ENCODE data around the gene TRIM31.

The TRIM31 gene

GRCh38 chr6:30063315-30063714, 49.6 kb downstream of the TRIM31 start:
- TF ChIP-seq CTCF (IDR thresholded peaks at IDR 0.05; ENCODE audit: low read length, missing control alignments) = no peak
- H3K4me3 ChIP-seq (replicated peaks; ENCODE audit: low read depth, low read length) = no peak overlapping the region
- DNase-seq (ENCODE audit: low read depth) = no peak

- no peak for TF ChIP-seq CTCF (IDR thresholded peaks at IDR 0.05; ENCODE audit: low read length, missing control alignments)
- DNase-seq (ENCODE audit: low read depth) = no peak
- H3K4me3 ChIP-seq (replicated peaks; ENCODE audit: low read depth, low read length) = peak overlapping the region; percentile 97
Measured at GRCh38 chr6:30062471-30063178, 50.3 kb downstream of the TRIM31 start.

- TF ChIP-seq CTCF (IDR thresholded peaks at IDR 0.05; ENCODE audit: low read length, missing control alignments) = no peak
- H3K4me3 ChIP-seq (replicated peaks; ENCODE audit: low read depth, low read length) = peak overlapping the region; percentile 97
- DNase-seq (ENCODE audit: low read depth) = no peak
Measured at GRCh38 chr6:30061858-30062458, 50.9 kb downstream of the TRIM31 start.

- TF ChIP-seq CTCF (IDR thresholded peaks at IDR 0.05; ENCODE audit: low read length, missing control alignments) = no peak
- DNase-seq (ENCODE audit: low read depth) = peak; percentile 98
- peak within 1 kb of the TSS; percentile 97 for H3K4me3 ChIP-seq (replicated peaks; ENCODE audit: low read depth, low read length)
Measured at GRCh38 chr6:30061092-30061857, 51.6 kb downstream of the TRIM31 start, which contains the start of gene POLR1H. Gene POLR1H, plus strand, starts transcription at chr6:30061265. Its CDS starts 260 bp downstream, at chr6:30061525.

GRCh38 chr6:30060606-30061091, 52.2 kb downstream of the TRIM31 start:
- DNase-seq (ENCODE audit: low read depth) = peak; percentile 34
- H3K4me3 ChIP-seq (replicated peaks; ENCODE audit: low read depth, low read length) = peak overlapping the region; percentile 97
- no peak for TF ChIP-seq CTCF (IDR thresholded peaks at IDR 0.05; ENCODE audit: low read length, missing control alignments)

GRCh38 chr6:30055513-30055912, 57.4 kb downstream of the TRIM31 start:
- no peak for DNase-seq (ENCODE audit: low read depth)
- TF ChIP-seq CTCF (IDR thresholded peaks at IDR 0.05; ENCODE audit: low read length, missing control alignments) = no peak

More at GRCh38 chr6:30055513-30055912, 57.4 kb downstream of the TRIM31 start:
- H3K4me3 ChIP-seq (replicated peaks; ENCODE audit: low read depth, low read length) = no peak overlapping the region

All from fibroblast of pulmonary artery (primary cell).